NCI-H526 (cell line): ENCODE measurements around the gene GLRX.
"Not testable (repeated sequence)": the region's sequence is repeated elsewhere in the genome, so short reads cannot be mapped to it uniquely, and the experiment has no call there.

ENCODE experiments used
- DNase-seq, 2 experiments: peaks; one replicate each; lab custom pipeline; 2025; lab: John Stamatoyannopoulos, UW

Gene GLRX

GRCh38 chr5:95826949-95827891 lies 4.7 kb upstream of the GLRX start:
- DNase-seq, result no peak

GRCh38 chr5:95825495-95825894 lies 3.0 kb upstream of the GLRX start:
- DNase-seq, result no peak

GRCh38 chr5:95824747-95825146 lies 2.2 kb upstream of the GLRX start:
- DNase-seq, result no peak

- peak in 1 of 2 experiments; percentile 19 for DNase-seq
These were observed 1.4 kb upstream of the GLRX start for GRCh38 chr5:95823738-95824609.

- DNase-seq, result no peak
These were observed 752 bp upstream of the GLRX start for GRCh38 chr5:95823218-95823737.

GRCh38 chr5:95822043-95822541 lies 434 bp downstream of the GLRX start:
- DNase-seq, result peak; percentile 26 to 62

- DNase-seq, result no peak
These were observed 1.2 kb downstream of the GLRX start for GRCh38 chr5:95821110-95822021.

- DNase-seq, result no peak
These were observed 4.1 kb downstream of the GLRX start for GRCh38 chr5:95818181-95819147.

- DNase-seq, result no peak
These were observed 5.1 kb downstream of the GLRX start for GRCh38 chr5:95817430-95817829.

- peak in 1 of 2 experiments; percentile 14 for DNase-seq
These were observed 5.8 kb downstream of the GLRX start for GRCh38 chr5:95816776-95817175.

GRCh38 chr5:95816341-95816740 lies 6.2 kb downstream of the GLRX start:
- DNase-seq, result no peak

- DNase-seq, result no peak
These were observed 7.3 kb downstream of the GLRX start for GRCh38 chr5:95815155-95815729.

GRCh38 chr5:95813035-95813434 lies 9.5 kb downstream of the GLRX start:
- not testable (repeated sequence) for DNase-seq

GRCh38 chr5:95812074-95812471 lies 10.5 kb downstream of the GLRX start:
- DNase-seq, result no peak

- not testable (repeated sequence) for DNase-seq
These were observed 11.0 kb downstream of the GLRX start for GRCh38 chr5:95811461-95812073.

- not testable (repeated sequence) for DNase-seq
These were observed 11.5 kb downstream of the GLRX start for GRCh38 chr5:95811126-95811423.

- DNase-seq, result no peak
These were observed 12.0 kb downstream of the GLRX start for GRCh38 chr5:95810305-95811125.

- no peak for DNase-seq
These were observed 13.0 kb downstream of the GLRX start for GRCh38 chr5:95809414-95809960.
